K562 (cell line): ENCODE results near the gene OR1J1. TPM values are rescaled to one million over a fixed set of nuclear protein-coding genes. Genes with fewer than 3 reads are reported as not detected.

Experiments used
- BMI1 ChIP-seq: fragments of 150-350 bp; IDR thresholded peaks from 2 replicates; pipeline ENCODE4 v1.6.1; 2014; ENCODE audit warnings: low read length
- CEBPG ChIP-seq, 3 experiments: fragments of 200-800 bp in 1 of 3; sonication (Bioruptor generic) in 1 of 3; sonication (generic) in 1 of 3; formaldehyde crosslinking in 1 of 3; IDR thresholded peaks in 2 of 3; conservative IDR thresholded peaks in 1 of 3; 2 replicates each; pipeline versions ENCODE4 v1.6.1 to v1.8.0; 2016 to 2022; ENCODE audit warnings: missing compliant biosample characterization in 2 of 3, missing genetic modification characterization in 2 of 3, mild to moderate bottlenecking in 1 of 3, missing genetic modification reagents in 1 of 3
- ELF2 ChIP-seq: fragments of 250-450 bp; sonication (Bioruptor Pico); IDR thresholded peaks from 2 replicates; pipeline ENCODE4 v1.5.0; 2021; ENCODE audit warnings: mild to moderate bottlenecking
- HNRNPL ChIP-seq: fragments of 200-400 bp; formaldehyde crosslinking; IDR thresholded peaks from 2 replicates; pipeline ENCODE4 v1.6.1; 2017; ENCODE audit warnings: low read depth, mild to moderate bottlenecking, low read length
- PCBP1 ChIP-seq: fragments of 200-400 bp; formaldehyde crosslinking; IDR thresholded peaks from 2 replicates; pipeline ENCODE4 v1.6.1; 2018; ENCODE audit warnings: mild to moderate bottlenecking, low read depth, low read length; ENCODE audit not compliant: poor library complexity, severe bottlenecking
- POLR2AphosphoS5 ChIP-seq: IDR thresholded peaks from 2 replicates; pipeline ENCODE4 v1.6.1; 2011; ENCODE audit warnings: mild to moderate bottlenecking, low read depth, low read length, moderate library complexity; ENCODE audit not compliant: control insufficient read depth, insufficient read depth
- ZNF274 ChIP-seq: IDR thresholded peaks from 2 replicates; pipeline ENCODE4 v1.6.1; 2011; ENCODE audit warnings: low read depth, mild to moderate bottlenecking, low read length, moderate library complexity, borderline replicate concordance
- polyA plus RNA-seq, 8 experiments: library from polyadenylated mRNA; depleted of rRNA in 4 of 8; stranded (reverse) in 5 of 8; unstranded in 3 of 8; fragments of >200 nt; fragmentation: Nextera tagmentation in 2 of 8; fragmentation: Illumina TruSeq in 1 of 8; extraction: Ambion mirVana in 2 of 8; extraction: Trizol in 1 of 8; gene quantifications; 2 replicates each; pipeline versions ENCODE4 v1.2.1 to v1.2.3, GENCODE V29; 2011 to 2014; ENCODE audit warnings: inconsistent platforms in 1 of 8, missing spikeins in 1 of 8
- total RNA-seq, 7 experiments: library from RNA; depleted of rRNA in 6 of 7; stranded (reverse); fragments of >200 nt in 6 of 7; fragmentation: Illumina TruSeq in 2 of 7; extraction: Trizol in 2 of 7; gene quantifications; 2 replicates each; pipeline versions ENCODE4 v1.2.1 to v1.2.3, GENCODE V29; 2011 to 2021; ENCODE audit warnings: low replicate concordance in 1 of 7
- TF ChIP-seq, protein P1 (sequence below): fragments of 450-650 bp; IDR thresholded peaks from 2 replicates; pipeline ENCODE4 v1.6.1; 2016
- TF ChIP-seq, protein P2 (sequence below): IDR thresholded peaks from 2 replicates; pipeline ENCODE4 v1.6.1; 2012; ENCODE audit warnings: low read depth, low read length, improper control_type of control experiment, borderline replicate concordance

Gene OR1J1
- total and polyA plus RNA-seq, 9 of the 15 experiments (the other 6 are each of a cell fraction or from before 2014, with no cell fraction given): not detected

DNA sequence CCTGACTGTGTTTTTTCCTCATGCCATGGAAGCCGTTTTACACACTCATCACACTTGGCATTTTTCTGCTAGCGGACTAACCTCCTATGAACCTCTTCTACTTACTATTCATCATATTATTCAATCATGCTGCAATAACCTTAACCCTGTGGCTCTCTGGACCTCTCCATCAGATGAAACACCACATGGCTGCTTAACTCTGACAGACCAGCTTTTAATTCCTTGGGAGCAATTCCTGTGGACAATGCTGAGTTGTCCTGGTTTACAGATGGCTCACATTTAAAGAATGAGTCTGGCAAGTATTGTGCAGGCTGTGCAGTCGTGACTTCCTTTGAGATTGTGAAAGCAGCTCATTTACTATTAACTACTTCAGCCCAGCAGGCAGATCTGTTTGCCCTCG is 9.0 kb downstream of the OR1J1 start (continued):
- TF ChIP-seq, protein P1, sequence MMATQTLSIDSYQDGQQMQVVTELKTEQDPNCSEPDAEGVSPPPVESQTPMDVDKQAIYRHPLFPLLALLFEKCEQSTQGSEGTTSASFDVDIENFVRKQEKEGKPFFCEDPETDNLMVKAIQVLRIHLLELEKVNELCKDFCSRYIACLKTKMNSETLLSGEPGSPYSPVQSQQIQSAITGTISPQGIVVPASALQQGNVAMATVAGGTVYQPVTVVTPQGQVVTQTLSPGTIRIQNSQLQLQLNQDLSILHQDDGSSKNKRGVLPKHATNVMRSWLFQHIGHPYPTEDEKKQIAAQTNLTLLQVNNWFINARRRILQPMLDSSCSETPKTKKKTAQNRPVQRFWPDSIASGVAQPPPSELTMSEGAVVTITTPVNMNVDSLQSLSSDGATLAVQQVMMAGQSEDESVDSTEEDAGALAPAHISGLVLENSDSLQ: no peak
- no peak for TF ChIP-seq BMI1
- TF ChIP-seq HNRNPL: no peak
- TF ChIP-seq PCBP1: no peak
- TF ChIP-seq, protein P2, sequence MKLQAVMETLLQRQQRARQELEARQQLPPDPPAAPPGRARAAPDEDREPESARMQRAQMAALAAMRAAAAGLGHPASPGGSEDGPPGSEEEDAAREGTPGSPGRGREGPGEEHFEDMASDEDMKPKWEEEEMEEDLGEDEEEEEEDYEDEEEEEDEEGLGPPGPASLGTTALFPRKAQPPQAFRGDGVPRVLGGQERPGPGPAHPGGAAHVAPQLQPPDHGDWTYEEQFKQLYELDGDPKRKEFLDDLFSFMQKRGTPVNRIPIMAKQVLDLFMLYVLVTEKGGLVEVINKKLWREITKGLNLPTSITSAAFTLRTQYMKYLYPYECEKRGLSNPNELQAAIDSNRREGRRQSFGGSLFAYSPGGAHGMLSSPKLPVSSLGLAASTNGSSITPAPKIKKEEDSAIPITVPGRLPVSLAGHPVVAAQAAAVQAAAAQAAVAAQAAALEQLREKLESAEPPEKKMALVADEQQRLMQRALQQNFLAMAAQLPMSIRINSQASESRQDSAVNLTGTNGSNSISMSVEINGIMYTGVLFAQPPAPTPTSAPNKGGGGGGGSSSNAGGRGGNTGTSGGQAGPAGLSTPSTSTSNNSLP: no peak
- no peak for TF ChIP-seq CEBPG (CRISPR knock-in tag; IDR thresholded peaks at IDR 0.05)
- no peak for TF ChIP-seq CEBPG (tag; conservative IDR thresholded peaks at IDR 0.05 in 1 of 2, IDR thresholded peaks at IDR 0.05 in 1 of 2)
- TF ChIP-seq POLR2AphosphoS5: no peak
- no peak for TF ChIP-seq ZNF274
- TF ChIP-seq ELF2: no peak
